AG10803 (cell line): ENCODE results near the gene MBL2.

Source experiments
- DNase-seq: peaks from one replicate; pipeline ENCODE4 v3.0.0; 2010; ENCODE audit warnings: low read depth
- H3K4me3 ChIP-seq: 2 replicates; pipeline ENCODE4 v1.5.1; 2011; ENCODE audit warnings: mild to moderate bottlenecking, low read length, control low read depth
- CTCF ChIP-seq: conservative IDR thresholded peaks from 2 replicates; pipeline ENCODE4 v1.5.1; 2011; ENCODE audit warnings: mild to moderate bottlenecking, low read length, control low read depth, inconsistent platforms

The MBL2 gene

GRCh38 chr10:52768001-52768532 is 4.5 kb downstream of the MBL2 start:
- H3K4me3 ChIP-seq = no peak overlapping the region
- DNase-seq = no peak
- TF ChIP-seq CTCF = no peak

- DNase-seq = no peak
- H3K4me3 ChIP-seq = no peak overlapping the region
- TF ChIP-seq CTCF = no peak
Observed at GRCh38 chr10:52762088-52762487, 10.5 kb downstream of the MBL2 start.

GRCh38 chr10:52759154-52759553 is 13.4 kb downstream of the MBL2 start:
- DNase-seq = no peak
- H3K4me3 ChIP-seq = no peak overlapping the region
- no peak for TF ChIP-seq CTCF

- no peak for TF ChIP-seq CTCF
- DNase-seq = no peak
- no peak overlapping the region for H3K4me3 ChIP-seq
Observed at GRCh38 chr10:52758406-52758805, 14.2 kb downstream of the MBL2 start.

GRCh38 chr10:52757773-52758172 is 14.8 kb downstream of the MBL2 start:
- no peak overlapping the region for H3K4me3 ChIP-seq
- DNase-seq = peak; percentile 36
- no peak for TF ChIP-seq CTCF

GRCh38 chr10:52756966-52757365 is 15.6 kb downstream of the MBL2 start:
- DNase-seq = no peak
- no peak for TF ChIP-seq CTCF
- H3K4me3 ChIP-seq = no peak overlapping the region

GRCh38 chr10:52756295-52756694 is 16.3 kb downstream of the MBL2 start:
- no peak overlapping the region for H3K4me3 ChIP-seq
- no peak for TF ChIP-seq CTCF
- no peak for DNase-seq
